Tibial nerve (tissue), 4 donors: Measurements from ENCODE around the gene TMEM198.

Source experiments
- EP300 ChIP-seq, 2 donors: sonication (generic); formaldehyde crosslinking; IDR thresholded peaks; one replicate each; pipeline ENCODE4 v1.6.1; 2017; ENCODE audit warnings: antibody characterized with exemption in 2 of 2, mild to moderate bottlenecking in 1 of 2
- POLR2A ChIP-seq, 2 donors: fragments of 450-650 bp; IDR thresholded peaks; one replicate each; pipeline ENCODE4 v1.6.1; 2017; ENCODE audit warnings: antibody characterized with exemption in 2 of 2, mild to moderate bottlenecking in 2 of 2, moderate library complexity in 2 of 2
- TF ChIP-seq, protein P1 (sequence below), 5 experiments: fragments of 200-600 bp in 3 of 5; fragments of 450-650 bp in 2 of 5; sonication (generic) in 3 of 5; IDR thresholded peaks; one replicate each; pipeline ENCODE4 v1.5.1; 2016 to 2019; ENCODE audit warnings: antibody characterized with exemption in 5 of 5, mild to moderate bottlenecking in 3 of 5, moderate library complexity in 2 of 5

DNA sequence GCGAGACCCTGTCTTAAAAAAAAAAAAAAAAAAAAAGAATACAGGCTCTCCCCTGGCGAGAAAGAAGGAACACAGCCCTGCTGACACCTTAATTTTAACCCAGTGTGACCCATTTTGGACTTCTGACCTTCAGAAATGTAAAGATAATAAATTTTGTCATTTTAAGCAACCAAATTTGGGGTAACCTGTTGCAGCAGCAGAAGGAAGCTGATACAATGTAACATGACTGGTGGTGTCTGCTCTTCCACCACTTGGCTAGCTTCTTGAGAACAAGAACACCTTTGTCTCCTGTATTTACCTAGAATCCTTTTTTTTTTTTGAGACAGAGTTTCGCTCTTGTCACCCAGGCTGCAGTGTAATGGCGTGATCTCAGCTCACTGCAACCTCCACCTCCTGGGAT, 47.3 kb downstream of the TMEM198 start:
- TF ChIP-seq, protein P1, sequence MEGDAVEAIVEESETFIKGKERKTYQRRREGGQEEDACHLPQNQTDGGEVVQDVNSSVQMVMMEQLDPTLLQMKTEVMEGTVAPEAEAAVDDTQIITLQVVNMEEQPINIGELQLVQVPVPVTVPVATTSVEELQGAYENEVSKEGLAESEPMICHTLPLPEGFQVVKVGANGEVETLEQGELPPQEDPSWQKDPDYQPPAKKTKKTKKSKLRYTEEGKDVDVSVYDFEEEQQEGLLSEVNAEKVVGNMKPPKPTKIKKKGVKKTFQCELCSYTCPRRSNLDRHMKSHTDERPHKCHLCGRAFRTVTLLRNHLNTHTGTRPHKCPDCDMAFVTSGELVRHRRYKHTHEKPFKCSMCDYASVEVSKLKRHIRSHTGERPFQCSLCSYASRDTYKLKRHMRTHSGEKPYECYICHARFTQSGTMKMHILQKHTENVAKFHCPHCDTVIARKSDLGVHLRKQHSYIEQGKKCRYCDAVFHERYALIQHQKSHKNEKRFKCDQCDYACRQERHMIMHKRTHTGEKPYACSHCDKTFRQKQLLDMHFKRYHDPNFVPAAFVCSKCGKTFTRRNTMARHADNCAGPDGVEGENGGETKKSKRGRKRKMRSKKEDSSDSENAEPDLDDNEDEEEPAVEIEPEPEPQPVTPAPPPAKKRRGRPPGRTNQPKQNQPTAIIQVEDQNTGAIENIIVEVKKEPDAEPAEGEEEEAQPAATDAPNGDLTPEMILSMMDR (IDR thresholded peaks at IDR 0.05): no peak
- TF ChIP-seq POLR2A (IDR thresholded peaks at IDR 0.05) (no peak), EP300 (IDR thresholded peaks at IDR 0.05) (no peak)
